GM12874 (cell line): ENCODE measurements around the gene ACRBP.

Experiments used
- CTCF ChIP-seq: IDR thresholded peaks from 2 replicates; pipeline ENCODE4 v1.5.1; 2011; ENCODE audit warnings: low read depth, mild to moderate bottlenecking, control low read depth, low read length, moderate library complexity; ENCODE audit not compliant: insufficient read depth

The ACRBP gene

GRCh38 chr12:6664902-6665301 lies 17.7 kb upstream of the ACRBP start:
- no peak for TF ChIP-seq CTCF

DNA sequence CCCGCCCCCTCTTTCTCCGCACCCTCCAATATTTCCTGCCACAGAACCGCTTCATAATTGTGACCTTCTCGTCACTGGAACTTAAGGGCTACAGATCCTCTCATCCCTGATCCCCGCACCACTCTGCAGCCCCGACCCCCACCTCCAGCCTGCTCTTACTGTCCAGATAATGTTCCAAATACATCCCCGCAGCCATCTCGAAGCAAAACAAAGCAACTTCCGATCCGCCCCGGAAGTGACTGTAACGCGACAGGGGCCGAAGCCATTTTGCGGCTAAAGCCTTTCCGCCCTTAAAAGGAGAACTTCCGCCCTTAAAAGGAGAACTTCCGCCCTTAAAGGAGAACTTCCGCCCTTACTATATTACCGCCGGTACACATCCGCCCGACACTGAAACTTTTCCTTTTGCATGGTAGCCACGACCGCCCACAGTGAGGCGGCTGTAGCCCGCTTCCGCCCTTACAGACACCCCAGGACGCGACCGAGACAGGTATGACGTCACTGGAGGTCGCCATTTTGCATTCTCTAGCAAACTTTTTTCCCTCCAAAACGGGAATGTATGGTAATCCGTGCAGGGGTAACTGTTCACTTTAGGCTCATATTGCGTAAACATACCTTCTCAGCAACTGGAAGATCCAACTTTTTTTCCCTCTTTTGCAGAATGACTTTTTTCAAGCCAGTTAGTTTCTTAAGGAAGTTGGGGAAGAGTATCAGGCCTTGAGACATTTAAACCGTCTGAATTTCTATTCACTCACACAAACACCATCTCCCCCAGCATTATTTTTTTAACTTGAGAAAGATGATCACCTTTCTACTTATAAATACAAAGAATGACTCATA lies 15.9 kb upstream of the ACRBP start, which contains the start of gene ING4:
ING4 (minus strand) TSS at position 214 of the 837 bp plus-strand sequence; CDS start at position 196, 18 bp downstream.
- no peak for TF ChIP-seq CTCF

- TF ChIP-seq CTCF = no peak
Observed at GRCh38 chr12:6662602-6662905, 15.3 kb upstream of the ACRBP start.

DNA sequence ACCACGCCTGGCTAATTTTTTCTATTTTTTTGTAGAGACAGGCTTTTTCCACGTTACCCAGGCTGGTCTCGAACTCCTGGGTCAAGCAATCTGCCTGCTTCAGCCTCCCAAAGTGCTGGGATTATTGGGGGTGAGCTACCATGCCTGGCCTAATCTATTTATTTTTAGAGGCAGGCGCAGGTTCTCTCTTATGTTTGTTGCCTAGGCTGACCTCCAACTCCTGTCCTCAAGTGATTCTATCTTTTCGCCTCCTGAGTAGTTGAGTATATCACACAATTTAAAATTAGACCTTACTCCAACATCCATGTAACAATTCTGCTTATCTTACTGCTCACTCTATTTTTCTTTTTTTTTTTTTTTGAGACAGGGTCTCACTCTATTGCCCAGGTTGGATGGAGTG lies 6.8 kb upstream of the ACRBP start:
- no peak for TF ChIP-seq CTCF

- no peak for TF ChIP-seq CTCF
Observed at GRCh38 chr12:6653342-6653741, 6.1 kb upstream of the ACRBP start.

GRCh38 chr12:6652391-6652790 lies 5.2 kb upstream of the ACRBP start:
- TF ChIP-seq CTCF = no peak

- TF ChIP-seq CTCF = no peak
Observed at GRCh38 chr12:6650832-6651231, 3.6 kb upstream of the ACRBP start.
